ENCODE measurements around the gene ESF1. TPM values are rescaled to one million over a fixed set of nuclear protein-coding genes. Genes with fewer than 3 reads are reported as not detected.

The ESF1 gene
- total RNA-seq, 1 experiment from 2014 or later: 28.7 TPM

- no peaks in the 10 kb centered on the region for H3K27me3 Mint-ChIP-seq (ENCODE audit: low read depth)
- TF ChIP-seq TCF7 (CRISPR knock-in tag; IDR thresholded peaks at IDR 0.05; ENCODE audit: low read depth): no peak
- TF ChIP-seq KAT7 (CRISPR knock-in tag; IDR thresholded peaks at IDR 0.05; ENCODE audit: borderline replicate concordance): no peak
- TF ChIP-seq ZNF532 (CRISPR knock-in tag; IDR thresholded peaks at IDR 0.05; ENCODE audit: borderline replicate concordance): no peak
- TF ChIP-seq SOX15 (CRISPR knock-in tag; IDR thresholded peaks at IDR 0.05): no peak
- TF ChIP-seq NR2C2 (CRISPR knock-in tag; IDR thresholded peaks at IDR 0.05): no peak
- TF ChIP-seq GRHL2 (CRISPR knock-in tag; IDR thresholded peaks at IDR 0.05; ENCODE audit: insufficient replicate concordance, severe bottlenecking): no peak
- no peak for TF ChIP-seq CREB1 (CRISPR knock-in tag; IDR thresholded peaks at IDR 0.05)
- no peak for TF ChIP-seq ZSCAN18 (CRISPR knock-in tag; IDR thresholded peaks at IDR 0.05)
- TF ChIP-seq TEAD1 (CRISPR knock-in tag; IDR thresholded peaks at IDR 0.05): no peak
- TF ChIP-seq E2F5 (CRISPR knock-in tag; IDR thresholded peaks at IDR 0.05): no peak
- TF ChIP-seq NFE2L1 (CRISPR knock-in tag; IDR thresholded peaks at IDR 0.05): no peak
- TF ChIP-seq ATF2 (CRISPR knock-in tag; IDR thresholded peaks at IDR 0.05; ENCODE audit: borderline replicate concordance, low read depth): no peak
- no peak for TF ChIP-seq ZNF512 (CRISPR knock-in tag; IDR thresholded peaks at IDR 0.05; ENCODE audit: borderline replicate concordance)
- TF ChIP-seq HMGXB4 (CRISPR knock-in tag; IDR thresholded peaks at IDR 0.05): no peak
- no peak for TF ChIP-seq CBFB (CRISPR knock-in tag; IDR thresholded peaks at IDR 0.05; ENCODE audit: low read depth)
- TF ChIP-seq ZNF416 (CRISPR knock-in tag; IDR thresholded peaks at IDR 0.05): no peak
- TF ChIP-seq FOXK1 (CRISPR knock-in tag; IDR thresholded peaks at IDR 0.05): no peak
- no peak for TF ChIP-seq ZNF317 (CRISPR knock-in tag; IDR thresholded peaks at IDR 0.05; ENCODE audit: borderline replicate concordance, low read depth)
- no peak for TF ChIP-seq E2F1 (CRISPR knock-in tag; IDR thresholded peaks at IDR 0.05)
- no peak overlapping the region for H3K4me3 Mint-ChIP-seq
- CTCF ChIA-PET: no interaction called here
- no peaks in the 10 kb centered on the region for H3K4me1 Mint-ChIP-seq
- no peak overlapping the region for H3K27ac Mint-ChIP-seq
- no peaks in the 10 kb centered on the region for H3K36me3 Mint-ChIP-seq
- POLR2A ChIA-PET: interaction anchor here (0.6 kb wide), 1 partner anchor 12 kb away, joined by 5 read pairs; no protein-coding TSS in a partner anchor
- H3K9me3 Mint-ChIP-seq: peaks cover 16% of the 10 kb centered on the region
- ATAC-seq (no peak), DNase-seq (ENCODE audit: low spot score) (no peak)
Measured at GRCh38 chr20:13687815-13688214, 96.9 kb downstream of the ESF1 start.
